AG08396 (cell line): ENCODE measurements around the gene KLHL30.
"Not testable (repeated sequence)": the region's sequence is repeated elsewhere in the genome, so short reads cannot be mapped to it uniquely, and the experiment has no call there.

ENCODE experiments used
- DNase-seq: peaks from one replicate; pipeline ENCODE4 v3.0.0; 2012; ENCODE audit warnings: low spot score, mixed read lengths

The KLHL30 gene

GRCh38 chr2:238163481-238164198 lies 25.2 kb downstream of the KLHL30 start:
- no peak for DNase-seq

- no peak for DNase-seq
Measured at GRCh38 chr2:238164906-238165287, 26.4 kb downstream of the KLHL30 start.

- no peak for DNase-seq
Measured at GRCh38 chr2:238165288-238165921, 26.9 kb downstream of the KLHL30 start.

GRCh38 chr2:238166391-238167343 lies 28.2 kb downstream of the KLHL30 start:
- no peak for DNase-seq

GRCh38 chr2:238167344-238167715 lies 28.9 kb downstream of the KLHL30 start:
- DNase-seq: no peak

GRCh38 chr2:238167761-238168160 lies 29.3 kb downstream of the KLHL30 start:
- DNase-seq: no peak

- no peak for DNase-seq
Measured at GRCh38 chr2:238168196-238169047, 30.0 kb downstream of the KLHL30 start.

GRCh38 chr2:238169048-238169707 lies 30.7 kb downstream of the KLHL30 start:
- DNase-seq: peak; percentile 85

GRCh38 chr2:238169708-238170251 lies 31.3 kb downstream of the KLHL30 start:
- peak; percentile 91 for DNase-seq

GRCh38 chr2:238170386-238171071 lies 32.1 kb downstream of the KLHL30 start:
- DNase-seq: peak; percentile 7

- not testable (repeated sequence) for DNase-seq
Measured at GRCh38 chr2:238171072-238171431, 32.6 kb downstream of the KLHL30 start.

- no peak for DNase-seq
Measured at GRCh38 chr2:238171575-238172187, 33.2 kb downstream of the KLHL30 start.

GRCh38 chr2:238172439-238172838 lies 34.0 kb downstream of the KLHL30 start:
- no peak for DNase-seq

GRCh38 chr2:238173692-238174091 lies 35.2 kb downstream of the KLHL30 start:
- peak; percentile 12 for DNase-seq

GRCh38 chr2:238174291-238174690 lies 35.8 kb downstream of the KLHL30 start:
- no peak for DNase-seq

- no peak for DNase-seq
Measured at GRCh38 chr2:238174701-238175100, 36.2 kb downstream of the KLHL30 start.

GRCh38 chr2:238176613-238177012 lies 38.1 kb downstream of the KLHL30 start:
- peak; percentile 28 for DNase-seq

GRCh38 chr2:238180554-238180953 lies 42.1 kb downstream of the KLHL30 start:
- DNase-seq: no peak

GRCh38 chr2:238182362-238182761 lies 43.9 kb downstream of the KLHL30 start:
- no peak for DNase-seq

- DNase-seq: no peak
Measured at GRCh38 chr2:238183821-238184220, 45.4 kb downstream of the KLHL30 start.
